Colonic mucosa (tissue), 4 donors: ENCODE results near the gene CYSTM1. TPM values are rescaled to one million over a fixed set of nuclear protein-coding genes. Genes with fewer than 3 reads are reported as not detected.
"Not testable (repeated sequence)": the region's sequence is repeated elsewhere in the genome, so short reads cannot be mapped to it uniquely, and the experiment has no call there.

Source experiments
- DNase-seq: peaks from one replicate; pipeline ENCODE4 v3.0.0-alpha.2; 2020
- H3K27ac ChIP-seq: fragments of 200-600 bp; one replicate; pipeline ENCODE4 v1.8.0; 2021
- H3K27me3 ChIP-seq: fragments of 200-600 bp; one replicate; pipeline ENCODE4 v1.8.0; 2021
- H3K36me3 ChIP-seq: fragments of 200-600 bp; one replicate; pipeline ENCODE4 v1.8.0; 2021
- H3K4me1 ChIP-seq: fragments of 200-600 bp; one replicate; pipeline ENCODE4 v1.8.0; 2021; ENCODE audit warnings: mild to moderate bottlenecking
- H3K4me3 ChIP-seq: fragments of 200-600 bp; one replicate; pipeline ENCODE4 v1.8.0; 2021
- H3K9ac ChIP-seq, 2 donors: one replicate each; pipeline ENCODE4 v1.7.0; 2013; ENCODE audit warnings: control low read depth in 2 of 2, low read depth in 2 of 2, low read length in 2 of 2
- H3K9me3 ChIP-seq: fragments of 200-600 bp; one replicate; pipeline ENCODE4 v1.8.0; 2021
- intact Hi-C: fragments of 100-400 bp; cut with DNase I; formaldehyde crosslinking; loops from one replicate; pipeline ENCODE4 v1.14.1; 2022
- total RNA-seq, 2 donors: library from RNA; stranded (reverse); fragmentation: NEBNext Ultra II Directional in 1 of 2; extraction: Animal tissue kit (Norgen Biotek cat#: 25700) in 1 of 2; gene quantifications; one replicate each; pipeline ENCODE4 v1.2.1, GENCODE V29; 2021
- TF ChIP-seq, protein P1 (sequence below): fragments of 200-600 bp; IDR thresholded peaks from one replicate; pipeline ENCODE4 v1.8.0; 2022; ENCODE audit warnings: antibody characterized with exemption, mild to moderate bottlenecking
- donor health status: healthy.
- donor health status: DM: no; HTN: no; CAD: no.
- donor health status: DM: no; HTN: no; CAD: no.

Gene CYSTM1
- total RNA-seq, 2 donors from 2014 or later: 205 TPM

DNA sequence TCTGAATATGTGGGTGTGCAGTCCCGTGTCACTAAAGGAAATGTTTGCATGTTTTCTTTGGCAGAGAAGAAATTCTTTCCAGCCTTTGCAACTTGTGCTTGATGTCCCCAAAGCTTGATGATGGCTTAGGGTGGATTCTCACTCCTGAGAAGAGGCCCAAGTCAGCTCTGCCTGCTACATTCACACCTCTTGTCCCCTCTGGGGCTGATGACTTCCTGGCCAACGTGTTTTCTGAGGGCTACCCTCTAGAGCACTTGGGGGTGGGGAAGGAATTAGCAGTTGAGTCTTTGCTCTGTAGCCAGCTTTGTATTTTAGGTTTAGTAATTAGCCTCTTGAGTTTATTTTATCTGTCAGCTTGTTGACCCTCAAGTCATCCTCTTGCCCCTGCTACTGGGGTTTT is 19.7 kb downstream of the CYSTM1 start:
- intact Hi-C loops: no loop called here
- no peak overlapping the region for H3K4me3 ChIP-seq
- no peak overlapping the region for H3K27ac ChIP-seq
- no peak overlapping the region for H3K9ac ChIP-seq
- DNase-seq: no peak
- peaks cover 20% of the 10 kb centered on the region for H3K4me1 ChIP-seq
- H3K9me3 ChIP-seq: no peaks in the 10 kb centered on the region
- TF ChIP-seq, protein P1, sequence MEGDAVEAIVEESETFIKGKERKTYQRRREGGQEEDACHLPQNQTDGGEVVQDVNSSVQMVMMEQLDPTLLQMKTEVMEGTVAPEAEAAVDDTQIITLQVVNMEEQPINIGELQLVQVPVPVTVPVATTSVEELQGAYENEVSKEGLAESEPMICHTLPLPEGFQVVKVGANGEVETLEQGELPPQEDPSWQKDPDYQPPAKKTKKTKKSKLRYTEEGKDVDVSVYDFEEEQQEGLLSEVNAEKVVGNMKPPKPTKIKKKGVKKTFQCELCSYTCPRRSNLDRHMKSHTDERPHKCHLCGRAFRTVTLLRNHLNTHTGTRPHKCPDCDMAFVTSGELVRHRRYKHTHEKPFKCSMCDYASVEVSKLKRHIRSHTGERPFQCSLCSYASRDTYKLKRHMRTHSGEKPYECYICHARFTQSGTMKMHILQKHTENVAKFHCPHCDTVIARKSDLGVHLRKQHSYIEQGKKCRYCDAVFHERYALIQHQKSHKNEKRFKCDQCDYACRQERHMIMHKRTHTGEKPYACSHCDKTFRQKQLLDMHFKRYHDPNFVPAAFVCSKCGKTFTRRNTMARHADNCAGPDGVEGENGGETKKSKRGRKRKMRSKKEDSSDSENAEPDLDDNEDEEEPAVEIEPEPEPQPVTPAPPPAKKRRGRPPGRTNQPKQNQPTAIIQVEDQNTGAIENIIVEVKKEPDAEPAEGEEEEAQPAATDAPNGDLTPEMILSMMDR: no peak
- no peaks in the 10 kb centered on the region for H3K27me3 ChIP-seq
- no peaks in the 10 kb centered on the region for H3K36me3 ChIP-seq

DNA sequence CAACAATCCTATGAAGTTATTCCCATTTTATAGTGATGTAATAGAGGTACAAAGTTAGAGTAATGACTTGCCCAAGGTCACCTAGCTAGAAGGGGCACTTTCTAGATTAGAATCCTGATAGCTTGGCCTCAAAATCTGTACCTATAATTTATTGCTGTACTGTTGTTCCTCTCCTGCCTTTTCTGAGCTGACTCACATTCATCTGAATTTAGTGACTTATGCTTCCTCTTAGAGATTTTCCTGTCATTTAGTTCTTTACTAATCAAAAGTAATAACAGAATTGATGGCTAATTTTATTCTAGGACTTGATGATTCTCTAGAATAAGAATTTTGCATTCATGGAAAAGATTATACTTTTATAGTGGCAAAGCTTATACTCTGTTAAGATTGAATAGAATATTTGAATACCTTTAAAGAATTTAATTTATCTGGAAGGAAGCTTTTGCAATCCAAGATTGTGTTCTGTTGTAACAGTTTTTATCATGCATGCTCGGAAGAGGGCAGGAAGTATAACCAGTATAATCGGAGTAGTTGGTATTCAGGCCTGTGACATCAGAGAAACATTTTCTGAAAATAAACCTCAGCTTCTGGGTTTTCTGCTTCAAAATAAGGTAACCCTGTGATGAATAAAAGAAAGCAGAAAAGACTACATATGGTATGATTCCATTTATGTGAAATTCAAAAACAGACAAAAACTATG is 21.3 kb downstream of the CYSTM1 start:
- DNase-seq: no peak
- intact Hi-C loops: no loop called here
- H3K9me3 ChIP-seq: no peaks in the 10 kb centered on the region
- H3K27ac ChIP-seq: no peak overlapping the region
- TF ChIP-seq, protein P1: no peak
- no peak overlapping the region for H3K9ac ChIP-seq
- H3K4me3 ChIP-seq: no peak overlapping the region
- H3K36me3 ChIP-seq: no peaks in the 10 kb centered on the region
- peaks cover 9% of the 10 kb centered on the region for H3K4me1 ChIP-seq
- H3K27me3 ChIP-seq: no peaks in the 10 kb centered on the region

DNA sequence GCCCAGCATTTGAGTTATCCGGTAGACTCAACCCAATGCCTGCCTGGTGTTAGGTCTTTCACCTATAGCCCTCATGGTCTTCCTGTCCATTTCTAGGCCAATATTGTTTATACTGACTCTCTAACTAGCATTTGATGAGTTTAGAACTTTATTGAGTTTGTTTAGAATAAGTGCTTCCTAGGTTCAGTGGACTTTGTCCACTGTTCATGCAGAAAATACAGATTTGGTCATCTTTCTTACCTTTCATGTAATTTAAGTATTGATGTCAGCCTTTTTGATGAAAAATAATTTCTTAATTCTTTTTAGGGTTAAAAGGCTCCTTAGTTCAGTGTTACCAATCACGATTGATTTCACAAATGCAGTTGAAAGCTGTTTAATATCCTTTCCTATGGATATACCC is 22.0 kb downstream of the CYSTM1 start:
- peaks cover 9% of the 10 kb centered on the region for H3K4me1 ChIP-seq
- no peak for DNase-seq
- H3K9me3 ChIP-seq: no peaks in the 10 kb centered on the region
- intact Hi-C loops: no loop called here
- no peak overlapping the region for H3K9ac ChIP-seq
- H3K27me3 ChIP-seq: no peaks in the 10 kb centered on the region
- no peaks in the 10 kb centered on the region for H3K36me3 ChIP-seq
- TF ChIP-seq, protein P1: no peak
- no peak overlapping the region for H3K4me3 ChIP-seq
- no peak overlapping the region for H3K27ac ChIP-seq

DNA sequence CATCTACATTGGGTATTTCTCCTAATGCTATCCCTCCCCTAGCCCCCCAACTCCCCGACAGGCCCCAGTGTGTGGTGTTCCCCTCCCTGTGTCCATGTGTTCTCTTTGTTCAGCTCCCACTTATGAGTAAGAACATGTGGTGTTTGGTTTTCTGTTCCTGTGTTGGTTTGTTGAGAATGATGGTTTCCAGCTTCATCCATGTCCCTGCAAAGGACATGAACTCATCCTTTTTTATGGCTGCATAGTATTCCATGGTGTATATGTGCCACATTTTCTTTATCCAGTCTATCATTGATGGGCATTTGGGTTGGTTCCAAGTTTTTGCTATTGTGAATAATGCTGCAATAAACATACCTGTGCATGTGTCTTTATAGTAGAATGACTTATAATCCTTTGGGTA is 23.9 kb downstream of the CYSTM1 start:
- H3K27me3 ChIP-seq, H3K4me3 ChIP-seq, H3K36me3 ChIP-seq, DNase-seq, H3K9ac ChIP-seq, H3K9me3 ChIP-seq, intact Hi-C loops, H3K4me1 ChIP-seq, H3K27ac ChIP-seq: not testable (repeated sequence)

DNA sequence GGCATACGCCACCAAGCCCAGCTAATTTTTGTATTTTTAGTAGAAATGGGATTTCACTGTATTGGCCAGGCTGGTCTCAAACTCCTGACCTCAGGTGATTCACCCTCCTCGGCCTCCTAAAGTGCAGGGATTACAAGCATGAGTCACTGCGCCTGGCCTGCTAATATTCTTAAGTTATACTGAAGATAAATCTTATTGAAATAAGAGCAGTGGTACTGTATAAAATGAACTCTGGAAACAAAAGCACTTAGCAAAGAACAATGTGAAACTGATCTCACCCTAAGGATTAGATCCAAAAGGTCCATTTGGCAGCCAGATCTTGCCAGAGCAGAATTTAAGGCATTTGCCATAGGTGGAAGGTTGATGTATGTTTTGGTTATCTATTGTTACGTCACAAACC is 27.1 kb downstream of the CYSTM1 start:
- TF ChIP-seq, protein P1: no peak
- DNase-seq: no peak
- H3K9ac ChIP-seq: no peak overlapping the region
- no peaks in the 10 kb centered on the region for H3K36me3 ChIP-seq
- intact Hi-C loops: no loop called here
- no peak overlapping the region for H3K4me3 ChIP-seq
- no peaks in the 10 kb centered on the region for H3K9me3 ChIP-seq
- peaks cover 1% of the 10 kb centered on the region for H3K4me1 ChIP-seq
- H3K27ac ChIP-seq: no peak overlapping the region
- H3K27me3 ChIP-seq: no peaks in the 10 kb centered on the region

DNA sequence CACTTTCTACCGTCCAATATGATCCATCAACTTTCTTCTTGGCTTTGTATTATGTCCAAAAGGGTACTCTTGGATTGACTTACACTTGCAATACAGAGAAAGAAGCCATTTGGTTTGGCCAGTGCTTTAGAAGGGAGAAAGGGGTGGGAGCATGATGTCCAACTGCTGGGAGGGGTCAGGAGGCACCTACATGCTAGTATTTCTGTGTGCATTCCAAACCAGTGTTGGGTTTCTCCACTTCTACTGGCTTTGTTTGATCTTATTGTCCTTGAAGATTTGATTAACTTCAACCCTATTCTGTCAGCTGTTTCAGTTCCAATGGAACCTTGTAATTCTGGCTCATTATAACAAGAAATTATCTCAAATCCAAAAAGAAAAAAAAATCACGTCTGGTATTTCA is 27.6 kb downstream of the CYSTM1 start:
- Histone ChIP-seq H3K9ac (no peak overlapping the region), H3K9me3 (no peaks in the 10 kb centered on the region), H3K4me1 (no peaks in the 10 kb centered on the region), H3K4me3 (no peak overlapping the region), H3K27me3 (no peaks in the 10 kb centered on the region), H3K36me3 (no peaks in the 10 kb centered on the region), H3K27ac (no peak overlapping the region)
- TF ChIP-seq, protein P1: no peak
- no peak for DNase-seq
- intact Hi-C loops: no loop called here
